ENCODE results near the gene C6orf120.

DNA sequence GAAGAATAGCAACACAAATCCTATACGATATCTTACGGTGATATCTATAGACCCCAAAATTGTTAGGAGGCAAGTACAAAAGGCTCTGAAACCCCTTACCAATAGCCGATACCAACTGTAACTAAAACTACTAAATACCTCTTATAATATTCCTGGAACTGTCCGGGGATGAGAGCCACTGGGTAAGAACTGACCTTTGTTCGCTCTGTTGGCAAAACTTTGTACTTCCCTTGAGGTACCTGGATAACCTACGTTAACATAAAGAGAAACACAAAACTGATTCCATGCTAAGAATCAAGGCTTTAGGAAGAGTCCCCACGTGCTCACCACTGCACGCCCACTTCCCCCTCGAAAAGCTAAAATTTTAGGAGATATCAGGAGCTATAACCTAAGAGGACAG lies 12.7 kb downstream of the C6orf120 start:
- TF ChIP-seq, protein P1, sequence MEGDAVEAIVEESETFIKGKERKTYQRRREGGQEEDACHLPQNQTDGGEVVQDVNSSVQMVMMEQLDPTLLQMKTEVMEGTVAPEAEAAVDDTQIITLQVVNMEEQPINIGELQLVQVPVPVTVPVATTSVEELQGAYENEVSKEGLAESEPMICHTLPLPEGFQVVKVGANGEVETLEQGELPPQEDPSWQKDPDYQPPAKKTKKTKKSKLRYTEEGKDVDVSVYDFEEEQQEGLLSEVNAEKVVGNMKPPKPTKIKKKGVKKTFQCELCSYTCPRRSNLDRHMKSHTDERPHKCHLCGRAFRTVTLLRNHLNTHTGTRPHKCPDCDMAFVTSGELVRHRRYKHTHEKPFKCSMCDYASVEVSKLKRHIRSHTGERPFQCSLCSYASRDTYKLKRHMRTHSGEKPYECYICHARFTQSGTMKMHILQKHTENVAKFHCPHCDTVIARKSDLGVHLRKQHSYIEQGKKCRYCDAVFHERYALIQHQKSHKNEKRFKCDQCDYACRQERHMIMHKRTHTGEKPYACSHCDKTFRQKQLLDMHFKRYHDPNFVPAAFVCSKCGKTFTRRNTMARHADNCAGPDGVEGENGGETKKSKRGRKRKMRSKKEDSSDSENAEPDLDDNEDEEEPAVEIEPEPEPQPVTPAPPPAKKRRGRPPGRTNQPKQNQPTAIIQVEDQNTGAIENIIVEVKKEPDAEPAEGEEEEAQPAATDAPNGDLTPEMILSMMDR (IDR thresholded peaks at IDR 0.05; ENCODE audit: poor library complexity) = no peak
- TF ChIP-seq EZH2phosphoT487 (IDR thresholded peaks at IDR 0.05; ENCODE audit: low read depth, severe bottlenecking, unreplicated experiment) = no peak
- TF ChIP-seq EZH2 (IDR thresholded peaks at IDR 0.05; ENCODE audit: borderline replicate concordance) = no peak
